SU-DHL-6 (cell line): Measurements from ENCODE around the gene PLEKHA6.

ENCODE experiments used
- H2AFZ ChIP-seq: fragments of 200-600 bp; sonication (generic); 2 replicates; pipeline ENCODE4 v1.6.1; 2014; ENCODE audit warnings: low read depth, mild to moderate bottlenecking, moderate library complexity, mixed read lengths, antibody characterized with exemption, low read length; ENCODE audit not compliant: severe bottlenecking
- H3F3A ChIP-seq: fragments of 200-600 bp; shearing (Covaris generic); 2 replicates; pipeline ENCODE4 v1.6.0; 2016; ENCODE audit warnings: antibody characterized with exemption, mild to moderate bottlenecking; ENCODE audit not compliant: insufficient read depth
- H3K27ac ChIP-seq: fragments of 200-600 bp; sonication (generic); 2 replicates; pipeline ENCODE4 v1.5.1; 2016; ENCODE audit warnings: low read depth, mild to moderate bottlenecking, low read length, moderate library complexity, mixed read lengths
- H3K27me3 ChIP-seq: fragments of 200-600 bp; sonication (generic), shearing (Covaris generic); 2 replicates; pipeline ENCODE4 v1.6.0; 2014; ENCODE audit warnings: mild to moderate bottlenecking, low read length
- H3K36me3 ChIP-seq: fragments of 200-600 bp; sonication (generic); 2 replicates; pipeline ENCODE4 v1.6.1; 2014; ENCODE audit warnings: mild to moderate bottlenecking, low read length, mixed read lengths
- H3K4me2 ChIP-seq: fragments of 300-600, 200-600 bp; shearing (Covaris generic), sonication (generic); 2 replicates; pipeline ENCODE4 v1.6.0; 2014; ENCODE audit warnings: low read length, low read depth, mild to moderate bottlenecking; ENCODE audit not compliant: poor library complexity, severe bottlenecking
- H3K4me3 ChIP-seq: fragments of 200-600 bp; sonication (generic); 2 replicates; pipeline ENCODE4 v1.5.1; 2014; ENCODE audit warnings: antibody characterized with exemption, low read length, mild to moderate bottlenecking, mixed read lengths; ENCODE audit not compliant: insufficient read depth, poor library complexity, severe bottlenecking
- H3K79me2 ChIP-seq: fragments of 200-600 bp; sonication (generic); 2 replicates; pipeline ENCODE4 v1.6.1; 2014; ENCODE audit warnings: mild to moderate bottlenecking, low read length, moderate library complexity; ENCODE audit not compliant: insufficient read depth
- H3K9ac ChIP-seq: fragments of 200-600 bp; sonication (generic); 2 replicates; pipeline ENCODE4 v1.7.0; 2014; ENCODE audit warnings: mild to moderate bottlenecking, low read length
- H3K9me2 ChIP-seq: fragments of 200-600 bp; sonication (generic); replicated peaks from 2 replicates; pipeline ENCODE4 v1.6.1; 2014; ENCODE audit warnings: low read length; ENCODE audit not compliant: insufficient read depth
- H3K9me3 ChIP-seq: fragments of 200-600 bp; sonication (generic); 2 replicates; pipeline ENCODE4 v1.6.1; 2014; ENCODE audit warnings: low read length, mixed read lengths; ENCODE audit not compliant: insufficient read depth
- H4K20me1 ChIP-seq: fragments of 200-600 bp; sonication (generic); 2 replicates; pipeline ENCODE4 v1.6.1; 2014; ENCODE audit warnings: low read depth, mild to moderate bottlenecking, antibody characterized with exemption, low read length, moderate library complexity, mixed read lengths
- EZH2phosphoT487 ChIP-seq: fragments of 200-600 bp; sonication (generic), shearing (Covaris generic); conservative IDR thresholded peaks from 2 replicates; pipeline ENCODE4 v1.6.1; 2018; ENCODE audit warnings: mild to moderate bottlenecking, antibody characterized with exemption, low read length, moderate library complexity, mixed read lengths
- TF ChIP-seq, protein P1 (sequence below): fragments of 200-600 bp; sonication (generic); IDR thresholded peaks from one replicate; pipeline ENCODE4 v1.5.1; 2017; ENCODE audit warnings: antibody characterized with exemption, mild to moderate bottlenecking, low read length, moderate library complexity; ENCODE audit not compliant: insufficient read depth, poor library complexity, severe bottlenecking

PLEKHA6 gene

DNA sequence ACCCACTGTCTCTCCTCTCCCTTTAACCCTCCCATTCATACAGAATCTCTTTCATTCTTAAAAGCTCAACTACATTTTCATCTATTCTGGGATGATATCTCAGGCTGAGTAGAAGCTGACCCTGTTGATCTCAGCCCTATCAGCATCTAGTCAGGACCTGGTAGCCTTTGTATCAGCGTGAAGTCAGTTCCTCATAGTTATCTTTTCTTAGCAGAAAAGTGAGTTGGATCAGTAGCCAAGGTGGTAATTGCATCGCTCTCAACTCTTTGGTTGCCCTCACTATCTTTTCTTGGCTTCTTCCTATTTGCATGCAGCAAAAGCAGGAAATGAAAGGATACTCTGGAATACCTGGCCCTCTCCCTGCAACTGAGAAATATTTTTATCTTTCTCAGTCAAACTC lies 132.4 kb downstream of the PLEKHA6 start:
- no peak overlapping the region for H3K27ac ChIP-seq

DNA sequence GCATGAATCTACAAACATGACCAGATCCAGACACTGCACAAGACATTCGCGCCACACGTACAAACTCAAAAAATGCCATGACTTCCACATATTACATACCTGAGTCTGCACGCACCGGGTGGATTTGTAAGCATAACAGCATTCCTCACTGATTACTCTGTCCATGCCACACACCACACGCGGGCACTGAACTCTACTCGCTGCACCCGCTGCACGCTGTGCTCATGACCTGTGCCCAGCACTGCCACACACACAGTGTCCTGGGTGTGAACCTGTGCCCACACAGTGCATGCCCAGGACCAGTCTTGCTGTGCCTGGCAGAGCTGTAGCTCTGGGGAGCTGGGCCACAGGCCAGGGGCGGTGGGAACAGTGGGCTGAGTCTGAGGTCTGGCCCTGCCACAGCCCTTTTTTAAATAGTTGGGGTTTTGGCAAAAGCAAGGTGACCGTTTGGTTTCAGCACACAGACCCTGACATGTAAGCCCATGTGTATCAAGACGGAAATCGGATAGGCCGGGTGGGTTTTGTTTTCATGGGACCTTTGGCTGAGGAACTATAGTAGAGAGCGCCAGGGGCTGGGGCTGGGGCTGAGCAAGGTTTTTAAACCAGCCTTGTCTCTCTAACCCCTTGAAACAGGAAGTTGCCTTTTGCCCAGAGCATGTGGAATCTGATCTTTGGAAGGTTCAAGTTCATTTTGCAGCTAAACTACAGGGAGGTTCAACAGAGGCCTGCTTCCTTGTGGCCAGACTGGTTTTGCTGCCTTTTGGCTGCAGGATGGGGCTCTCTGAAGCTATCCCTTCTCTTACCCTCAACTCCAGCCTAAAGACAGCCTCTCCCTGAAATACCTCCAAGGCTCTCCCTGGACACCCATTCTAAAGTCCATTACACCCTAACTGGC lies 133.6 kb downstream of the PLEKHA6 start:
- Histone ChIP-seq H3K9me2 (no peaks in the 10 kb centered on the region), H3K4me3 (no peak overlapping the region), H3K9me3 (no peaks in the 10 kb centered on the region), H3K36me3 (no peaks in the 10 kb centered on the region), H3K4me2 (no peak overlapping the region), H3K27me3 (no peaks in the 10 kb centered on the region), H3K79me2 (no peaks in the 10 kb centered on the region), H4K20me1 (no peaks in the 10 kb centered on the region), H2AFZ (no peak overlapping the region), H3F3A (no peaks in the 10 kb centered on the region), H3K27ac (no peak overlapping the region), H3K9ac (no peak overlapping the region)
- no peak for TF ChIP-seq EZH2phosphoT487
- TF ChIP-seq, protein P1, sequence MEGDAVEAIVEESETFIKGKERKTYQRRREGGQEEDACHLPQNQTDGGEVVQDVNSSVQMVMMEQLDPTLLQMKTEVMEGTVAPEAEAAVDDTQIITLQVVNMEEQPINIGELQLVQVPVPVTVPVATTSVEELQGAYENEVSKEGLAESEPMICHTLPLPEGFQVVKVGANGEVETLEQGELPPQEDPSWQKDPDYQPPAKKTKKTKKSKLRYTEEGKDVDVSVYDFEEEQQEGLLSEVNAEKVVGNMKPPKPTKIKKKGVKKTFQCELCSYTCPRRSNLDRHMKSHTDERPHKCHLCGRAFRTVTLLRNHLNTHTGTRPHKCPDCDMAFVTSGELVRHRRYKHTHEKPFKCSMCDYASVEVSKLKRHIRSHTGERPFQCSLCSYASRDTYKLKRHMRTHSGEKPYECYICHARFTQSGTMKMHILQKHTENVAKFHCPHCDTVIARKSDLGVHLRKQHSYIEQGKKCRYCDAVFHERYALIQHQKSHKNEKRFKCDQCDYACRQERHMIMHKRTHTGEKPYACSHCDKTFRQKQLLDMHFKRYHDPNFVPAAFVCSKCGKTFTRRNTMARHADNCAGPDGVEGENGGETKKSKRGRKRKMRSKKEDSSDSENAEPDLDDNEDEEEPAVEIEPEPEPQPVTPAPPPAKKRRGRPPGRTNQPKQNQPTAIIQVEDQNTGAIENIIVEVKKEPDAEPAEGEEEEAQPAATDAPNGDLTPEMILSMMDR: no peak

More for the DNA sequence above, 132.4 kb downstream of the PLEKHA6 start:
- Histone ChIP-seq H3K9ac (no peak overlapping the region), H3K27me3 (no peaks in the 10 kb centered on the region), H3K9me3 (no peaks in the 10 kb centered on the region), H3K4me3 (no peak overlapping the region), H2AFZ (no peak overlapping the region), H3K36me3 (no peaks in the 10 kb centered on the region), H3F3A (no peaks in the 10 kb centered on the region), H3K4me2 (no peak overlapping the region), H3K79me2 (no peaks in the 10 kb centered on the region), H3K9me2 (no peaks in the 10 kb centered on the region), H4K20me1 (no peaks in the 10 kb centered on the region)
- TF ChIP-seq, protein P1: no peak
- TF ChIP-seq EZH2phosphoT487: no peak

DNA sequence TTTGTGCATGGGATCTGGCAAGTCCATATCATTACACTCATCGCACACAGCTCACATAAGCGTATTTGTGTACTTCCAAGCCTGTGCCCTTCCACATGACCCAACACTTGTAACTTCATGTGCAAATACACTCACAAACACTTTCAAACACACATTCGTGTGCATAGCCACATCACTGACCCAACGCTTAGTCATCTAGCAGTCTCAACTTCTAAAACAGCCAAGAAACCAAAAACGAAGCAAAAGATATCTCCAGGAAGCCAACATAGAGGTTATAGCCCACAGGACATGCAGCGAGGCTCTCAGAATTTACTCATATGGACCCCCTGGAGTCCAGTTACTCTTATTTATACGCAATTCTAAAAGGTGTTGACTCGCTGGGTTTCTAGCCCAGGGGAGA lies 135.1 kb downstream of the PLEKHA6 start:
- Histone ChIP-seq H3K9me2 (no peaks in the 10 kb centered on the region), H3K9ac (no peak overlapping the region), H3K36me3 (no peaks in the 10 kb centered on the region), H2AFZ (no peak overlapping the region), H3K4me3 (no peak overlapping the region), H3K79me2 (no peaks in the 10 kb centered on the region), H3K27me3 (no peaks in the 10 kb centered on the region), H3K9me3 (no peaks in the 10 kb centered on the region), H4K20me1 (no peaks in the 10 kb centered on the region), H3F3A (no peaks in the 10 kb centered on the region), H3K27ac (no peak overlapping the region), H3K4me2 (no peak overlapping the region)
- TF ChIP-seq, protein P1: no peak
- TF ChIP-seq EZH2phosphoT487: no peak
